Breast epithelium (tissue), 3 donors: ENCODE data around the gene CTNNA3.

Source experiments
- POLR2A ChIP-seq: fragments of 450-650 bp; IDR thresholded peaks from one replicate; pipeline ENCODE4 v1.6.1; 2016; ENCODE audit warnings: antibody characterized with exemption, mild to moderate bottlenecking, moderate library complexity
- POLR2AphosphoS5 ChIP-seq, 3 donors: sonication (generic); formaldehyde crosslinking; IDR thresholded peaks; one replicate each; pipeline ENCODE4 v1.6.1; 2017; ENCODE audit warnings: antibody characterized with exemption in 3 of 3
- TF ChIP-seq, protein P1 (sequence below), 3 donors: fragments of 450-650 bp; IDR thresholded peaks; one replicate each; pipeline ENCODE4 v1.5.1; 2016 to 2017; ENCODE audit warnings: antibody characterized with exemption in 3 of 3, mild to moderate bottlenecking in 3 of 3, moderate library complexity in 3 of 3

- TF ChIP-seq, protein P1, sequence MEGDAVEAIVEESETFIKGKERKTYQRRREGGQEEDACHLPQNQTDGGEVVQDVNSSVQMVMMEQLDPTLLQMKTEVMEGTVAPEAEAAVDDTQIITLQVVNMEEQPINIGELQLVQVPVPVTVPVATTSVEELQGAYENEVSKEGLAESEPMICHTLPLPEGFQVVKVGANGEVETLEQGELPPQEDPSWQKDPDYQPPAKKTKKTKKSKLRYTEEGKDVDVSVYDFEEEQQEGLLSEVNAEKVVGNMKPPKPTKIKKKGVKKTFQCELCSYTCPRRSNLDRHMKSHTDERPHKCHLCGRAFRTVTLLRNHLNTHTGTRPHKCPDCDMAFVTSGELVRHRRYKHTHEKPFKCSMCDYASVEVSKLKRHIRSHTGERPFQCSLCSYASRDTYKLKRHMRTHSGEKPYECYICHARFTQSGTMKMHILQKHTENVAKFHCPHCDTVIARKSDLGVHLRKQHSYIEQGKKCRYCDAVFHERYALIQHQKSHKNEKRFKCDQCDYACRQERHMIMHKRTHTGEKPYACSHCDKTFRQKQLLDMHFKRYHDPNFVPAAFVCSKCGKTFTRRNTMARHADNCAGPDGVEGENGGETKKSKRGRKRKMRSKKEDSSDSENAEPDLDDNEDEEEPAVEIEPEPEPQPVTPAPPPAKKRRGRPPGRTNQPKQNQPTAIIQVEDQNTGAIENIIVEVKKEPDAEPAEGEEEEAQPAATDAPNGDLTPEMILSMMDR (IDR thresholded peaks at IDR 0.05) = no peak
- TF ChIP-seq POLR2AphosphoS5 (IDR thresholded peaks at IDR 0.05) (no peak), POLR2A (no peak)
Measured at GRCh38 chr10:65894379-65894778, 1801.6 kb downstream of the CTNNA3 start.
